Cardiac septum (tissue), 1 donor: ENCODE results near the gene TEX101. TPM values are rescaled to one million over a fixed set of nuclear protein-coding genes. Genes with fewer than 3 reads are reported as not detected.
"Not testable (repeated sequence)": the region's sequence is repeated elsewhere in the genome, so short reads cannot be mapped to it uniquely, and the experiment has no call there.

ENCODE experiments used
- DNase-seq: peaks from one replicate; pipeline ENCODE4 v3.0.0-alpha.2; 2020; ENCODE audit warnings: low spot score
- intact Hi-C: fragments of 100-400 bp; cut with DNase I; formaldehyde crosslinking; loops from one replicate; pipeline ENCODE4 v1.14.0; 2022
- long read RNA-seq: library from polyadenylated mRNA; unstranded; transcript quantifications from one replicate; pipeline ENCODE4 v2.0.0, GENCODE V29; 2021
- total RNA-seq: library from RNA; stranded (reverse); fragmentation: NEBNext Ultra II Directional; extraction: Animal tissue kit (Norgen Biotek cat#: 25700); gene quantifications from one replicate; pipeline ENCODE4 v1.2.1, GENCODE V29; 2021
- donor health status: DM: no; HTN: no; CAD: no.

Gene TEX101
- total RNA-seq = not detected
- long read RNA-seq = 0 reads

DNA sequence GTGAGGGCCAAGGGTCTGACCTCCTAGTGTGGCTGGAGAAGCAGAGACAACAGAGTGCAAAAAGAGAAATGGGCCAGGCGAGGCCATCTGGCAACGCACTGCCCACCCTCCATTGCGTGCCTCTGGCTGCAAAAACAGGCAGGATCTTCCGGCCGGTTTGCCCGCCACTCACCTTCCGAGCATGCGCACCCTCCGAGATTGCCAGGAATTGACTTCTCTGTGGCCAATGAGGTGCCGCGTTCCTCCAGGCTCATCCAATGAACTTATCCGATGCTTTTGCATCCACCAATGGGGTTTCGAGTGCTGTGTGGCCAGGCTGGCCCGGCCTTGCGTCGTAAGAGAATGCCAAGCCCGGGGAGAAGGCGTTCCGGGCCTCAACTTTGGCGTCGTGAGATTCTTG lies at the start of gene TEX101:
TEX101 (plus strand) TSS at position 337 of the 400 bp plus-strand sequence. CDS start 1,030 bp downstream, outside the sequence.
- intact Hi-C loops = no loop called here
- no peak for DNase-seq

DNA sequence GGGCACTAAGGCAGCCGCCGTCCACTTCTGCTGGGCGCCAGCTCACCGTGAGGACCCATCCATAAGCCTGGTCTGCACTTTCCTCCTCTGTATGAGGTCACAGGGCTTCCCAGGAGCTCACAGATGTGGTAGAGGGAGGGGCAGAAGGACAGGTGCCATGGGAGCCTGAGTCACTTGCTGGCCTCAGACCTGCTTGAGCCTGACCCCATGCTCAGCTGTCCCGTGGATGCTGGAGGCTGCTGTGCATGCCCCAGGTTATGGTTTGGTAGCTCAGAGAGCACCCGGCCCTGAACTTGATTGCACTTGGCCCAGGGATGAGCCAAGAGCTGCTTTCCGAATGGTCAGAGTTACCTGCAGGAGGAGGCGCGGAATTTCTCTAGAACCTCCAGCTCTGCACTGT lies 49.0 kb upstream of the TEX101 start:
- intact Hi-C loops = not testable (repeated sequence)

DNA sequence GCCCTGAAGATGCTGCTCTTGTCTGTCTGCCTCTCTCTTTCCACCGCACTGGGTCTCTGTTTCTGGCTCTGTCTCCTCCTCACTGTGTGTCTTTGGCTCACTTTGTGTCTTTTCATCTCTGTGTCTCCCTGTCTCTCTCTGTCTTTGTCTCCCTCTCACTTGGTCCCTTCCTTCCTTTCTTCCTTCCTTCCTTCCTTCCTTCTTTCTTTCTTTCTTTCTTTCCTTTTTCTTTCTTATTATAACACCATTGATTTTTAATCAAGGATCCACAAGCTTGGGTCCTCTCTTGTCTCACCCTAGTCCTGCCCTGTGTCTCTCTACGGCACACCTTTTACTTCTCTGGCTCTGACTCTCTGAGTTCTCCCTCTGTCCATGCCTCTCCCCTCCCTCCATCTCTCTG lies 46.9 kb upstream of the TEX101 start:
- DNase-seq = no peak
- intact Hi-C loops = no loop called here

More for the DNA sequence above, 49.0 kb upstream of the TEX101 start:
- DNase-seq = not testable (repeated sequence)

- DNase-seq, intact Hi-C loops: not testable (repeated sequence)
These were observed 45.8 kb upstream of the TEX101 start for GRCh38 chr19:43368897-43369296.

GRCh38 chr19:43371909-43372308 lies 42.8 kb upstream of the TEX101 start:
- no peak for DNase-seq
- intact Hi-C loops = no loop called here

GRCh38 chr19:43372462-43372861 lies 42.2 kb upstream of the TEX101 start:
- no peak for DNase-seq
- intact Hi-C loops = no loop called here

GRCh38 chr19:43377624-43378023 lies 37.1 kb upstream of the TEX101 start:
- intact Hi-C loops, DNase-seq: not testable (repeated sequence)

- intact Hi-C loops = no loop called here
- DNase-seq = no peak
These were observed 34.7 kb upstream of the TEX101 start for GRCh38 chr19:43380008-43380407.

- DNase-seq = no peak
- intact Hi-C loops = no loop called here
These were observed 33.8 kb upstream of the TEX101 start for GRCh38 chr19:43380771-43381386.

GRCh38 chr19:43382586-43383216 lies 32.0 kb upstream of the TEX101 start:
- intact Hi-C loops, DNase-seq: not testable (repeated sequence)

DNA sequence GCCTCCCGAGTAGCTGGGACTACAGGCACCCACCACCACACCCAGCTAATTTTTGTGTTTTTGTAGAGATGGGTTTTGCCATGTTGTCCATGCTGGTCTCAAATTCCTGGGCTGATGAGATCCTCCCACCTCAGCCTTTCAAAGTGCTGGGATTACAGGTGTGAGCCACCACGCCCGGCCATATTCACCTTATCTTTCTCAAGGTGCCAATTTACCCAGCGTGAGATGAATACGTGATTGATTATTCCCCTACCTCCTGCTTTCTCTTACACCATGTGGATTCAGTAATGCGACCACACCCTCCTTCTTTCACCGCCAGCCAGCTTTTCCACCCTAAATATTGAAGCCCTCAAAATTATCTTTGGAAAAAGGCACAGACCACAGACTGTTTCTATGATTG lies 31.4 kb upstream of the TEX101 start:
- intact Hi-C loops, DNase-seq: not testable (repeated sequence)

DNA sequence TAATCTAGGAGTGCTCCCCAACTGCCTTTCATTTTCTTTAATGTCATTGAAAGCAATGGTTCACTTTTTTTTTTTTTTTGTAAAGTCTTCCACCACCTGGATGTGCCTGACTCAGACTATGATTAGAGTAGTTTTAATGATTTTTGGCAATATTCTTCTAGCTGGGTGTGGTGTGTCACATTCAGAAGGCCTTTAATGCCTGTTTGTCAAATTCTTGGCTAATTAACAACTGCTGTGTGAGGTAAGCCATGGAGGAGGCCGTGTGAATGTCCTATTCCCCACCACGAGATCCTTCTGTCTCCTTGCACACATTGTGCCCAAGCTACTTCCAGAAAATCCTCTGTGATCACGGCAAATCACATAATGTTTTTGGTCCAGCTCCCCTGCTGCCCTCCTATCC lies 30.9 kb upstream of the TEX101 start:
- intact Hi-C loops, DNase-seq: not testable (repeated sequence)

DNA sequence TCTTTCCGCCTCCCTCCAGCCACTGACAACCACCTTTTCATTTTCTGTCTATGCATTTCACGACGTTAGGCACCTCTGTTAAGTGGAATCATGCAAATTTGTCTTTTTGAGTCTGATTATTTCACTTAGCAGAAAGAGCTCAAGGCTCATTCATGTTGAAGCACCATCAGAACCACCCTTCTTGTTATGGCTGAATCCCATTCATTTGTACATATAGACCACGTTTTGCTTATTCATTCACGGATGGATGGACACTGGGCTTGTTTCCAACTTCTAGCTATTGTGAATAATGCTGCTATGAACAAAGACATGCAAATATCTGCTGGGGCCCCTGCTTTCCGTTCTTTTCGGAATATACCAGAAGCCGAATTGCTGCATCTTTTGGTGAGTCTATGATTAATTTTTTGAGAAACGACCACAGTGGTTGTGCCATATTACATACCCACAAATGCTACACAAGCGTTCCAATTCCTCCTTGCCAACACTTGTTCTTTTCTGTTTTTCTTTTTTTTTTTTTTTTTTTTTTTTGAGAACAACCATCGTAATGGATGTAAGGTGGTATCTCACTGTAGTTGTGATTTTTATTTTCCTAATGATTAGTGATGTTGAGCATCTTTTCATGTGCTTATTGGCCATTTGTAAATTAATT lies 23.7 kb upstream of the TEX101 start:
- intact Hi-C loops, DNase-seq: not testable (repeated sequence)

DNA sequence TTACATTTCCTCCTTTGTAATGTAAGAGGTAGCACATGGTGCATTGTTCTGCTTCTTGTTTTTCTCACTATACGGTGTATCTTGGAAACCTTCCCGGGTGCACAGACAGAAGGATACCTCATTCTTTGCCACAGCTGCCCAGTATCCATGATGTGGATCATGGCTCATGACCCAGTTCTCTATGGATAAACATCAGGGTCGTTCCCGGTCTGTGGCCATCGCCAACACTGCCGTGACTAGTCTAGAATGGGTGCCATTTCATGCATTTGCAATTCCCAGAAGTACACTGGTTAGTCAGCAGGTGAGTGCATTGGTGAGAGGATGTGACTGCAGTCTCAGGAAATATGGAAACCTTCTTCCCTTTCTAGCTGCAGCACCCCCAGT lies 23.1 kb upstream of the TEX101 start:
- intact Hi-C loops, DNase-seq: not testable (repeated sequence)

DNA sequence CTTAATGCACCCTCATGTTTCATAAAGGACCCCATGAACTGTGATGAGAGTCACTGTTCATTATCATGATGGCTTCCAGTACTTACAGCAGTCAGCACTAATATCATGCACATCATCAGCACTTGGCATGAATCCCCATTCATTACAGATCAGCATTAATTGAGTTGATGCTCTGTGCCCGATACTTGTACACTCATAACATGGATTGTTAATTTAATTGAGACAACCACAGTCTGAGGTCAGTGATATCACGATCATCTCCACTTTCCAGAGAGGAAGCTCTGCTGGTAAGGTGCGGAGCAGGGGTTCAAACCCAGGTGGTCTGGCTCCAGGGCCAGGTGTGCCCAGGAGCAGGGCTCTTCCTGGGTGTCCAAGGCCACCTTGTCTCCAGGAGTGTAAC lies 21.2 kb upstream of the TEX101 start:
- intact Hi-C loops, DNase-seq: not testable (repeated sequence)

- intact Hi-C loops = no loop called here
- DNase-seq = no peak
These were observed 19.1 kb upstream of the TEX101 start for GRCh38 chr19:43395561-43395960.

DNA sequence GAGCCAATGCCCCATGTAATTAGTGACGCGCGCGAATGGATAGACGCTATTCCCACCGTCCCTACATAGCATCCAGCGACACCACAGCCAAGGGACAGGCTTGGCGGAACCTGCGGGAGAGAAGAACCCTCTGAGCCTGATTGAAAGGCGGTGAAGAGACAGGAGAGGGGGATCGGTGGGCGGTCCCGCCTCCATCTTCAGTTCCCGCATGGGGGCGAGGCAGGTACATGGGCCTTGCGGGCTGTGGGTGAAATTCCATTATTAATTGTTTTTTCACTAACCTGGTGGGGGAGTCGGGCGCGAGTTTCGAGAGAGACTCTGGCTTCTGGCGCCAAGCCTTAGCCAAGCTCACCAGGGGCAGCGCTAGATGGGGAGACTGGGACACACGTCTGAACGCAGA lies 8.4 kb upstream of the TEX101 start:
- intact Hi-C loops = no loop called here

DNA sequence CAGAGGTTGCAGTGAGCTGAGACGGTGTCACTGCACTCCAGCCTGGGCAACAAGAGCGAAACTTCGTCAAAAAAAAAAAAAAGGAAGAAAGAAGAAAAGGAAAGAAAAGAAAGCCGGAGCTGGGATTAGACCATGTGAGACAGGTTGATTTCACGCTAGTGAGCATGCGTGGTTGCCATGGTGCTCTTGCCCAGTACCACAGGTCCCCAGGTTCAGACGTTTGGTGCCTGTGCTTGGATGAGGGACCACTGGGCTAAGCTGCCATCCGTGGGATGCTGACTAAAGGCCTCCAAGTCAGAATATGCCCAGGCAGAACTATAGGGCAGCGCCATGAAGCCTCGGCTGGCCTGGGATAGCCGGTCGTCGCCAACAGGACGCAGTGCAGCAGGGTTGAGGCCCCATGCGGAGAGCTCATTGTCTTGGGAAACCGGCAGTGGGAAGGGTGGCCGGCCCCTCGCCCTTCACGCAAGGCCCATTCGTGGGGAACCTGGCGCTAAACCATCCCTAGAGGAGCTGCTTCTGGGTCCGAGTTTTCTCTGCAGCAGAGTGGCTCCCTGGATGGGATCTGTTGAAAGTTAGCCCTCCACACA lies 7.2 kb upstream of the TEX101 start:
- intact Hi-C loops = no loop called here
- DNase-seq = no peak

More for the DNA sequence above, 8.4 kb upstream of the TEX101 start:
- DNase-seq = no peak

DNA sequence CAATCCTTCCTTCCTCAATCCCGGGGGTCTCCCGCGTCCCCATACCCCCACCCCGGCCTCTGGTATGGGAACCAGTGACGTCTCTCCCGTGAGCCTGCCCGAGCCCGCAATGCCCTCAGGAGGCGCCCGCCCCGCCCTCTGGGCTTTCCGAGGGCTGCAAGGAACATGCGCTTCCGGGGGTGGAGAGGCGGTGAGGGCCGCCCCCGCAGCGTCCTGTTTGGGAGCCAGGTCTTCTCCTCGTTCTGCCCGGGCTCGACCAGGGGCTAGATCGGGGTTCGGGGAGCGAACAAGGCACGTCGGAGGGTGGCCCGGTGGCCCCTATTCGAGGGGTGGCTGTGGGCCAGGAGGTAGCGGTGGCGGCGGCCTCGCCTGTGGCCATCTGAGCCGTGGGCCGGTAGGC lies 6.6 kb upstream of the TEX101 start:
- DNase-seq = no peak
- intact Hi-C loops = no loop called here

DNA sequence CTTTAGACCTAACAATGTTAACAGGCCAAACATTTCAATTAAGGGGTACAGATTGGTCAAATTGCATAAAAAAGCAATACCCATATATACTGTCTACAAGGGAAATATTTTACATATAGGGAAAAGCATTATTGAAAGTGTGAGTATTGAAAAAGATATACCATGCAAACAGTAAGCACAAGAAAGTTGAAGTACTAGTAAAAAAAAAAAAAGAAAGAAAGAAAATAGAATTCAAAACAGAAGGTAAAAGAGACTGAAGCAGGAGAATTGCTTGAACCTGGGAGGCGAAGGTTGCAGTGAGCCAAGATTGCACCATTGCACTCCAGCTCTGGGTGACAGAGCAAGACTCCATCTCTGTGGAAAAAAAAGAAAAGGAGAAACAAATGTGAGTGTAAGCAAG lies 5.3 kb upstream of the TEX101 start:
- no peak for DNase-seq

GRCh38 chr19:43412441-43412840 lies 2.2 kb upstream of the TEX101 start:
- intact Hi-C loops = no loop called here
- DNase-seq = no peak

More for the DNA sequence above, 5.3 kb upstream of the TEX101 start:
- intact Hi-C loops = no loop called here
